HG02588 (cell line): ENCODE measurements around the gene HOXA6.

Experiments
- ATAC-seq: cut with Tn5 transposase; IDR thresholded peaks from one replicate; pipeline ENCODE4 v1.9.1; 2021; ENCODE audit warnings: mild to moderate bottlenecking, moderate library complexity; ENCODE audit not compliant: unreplicated experiment

HOXA6 gene

DNA sequence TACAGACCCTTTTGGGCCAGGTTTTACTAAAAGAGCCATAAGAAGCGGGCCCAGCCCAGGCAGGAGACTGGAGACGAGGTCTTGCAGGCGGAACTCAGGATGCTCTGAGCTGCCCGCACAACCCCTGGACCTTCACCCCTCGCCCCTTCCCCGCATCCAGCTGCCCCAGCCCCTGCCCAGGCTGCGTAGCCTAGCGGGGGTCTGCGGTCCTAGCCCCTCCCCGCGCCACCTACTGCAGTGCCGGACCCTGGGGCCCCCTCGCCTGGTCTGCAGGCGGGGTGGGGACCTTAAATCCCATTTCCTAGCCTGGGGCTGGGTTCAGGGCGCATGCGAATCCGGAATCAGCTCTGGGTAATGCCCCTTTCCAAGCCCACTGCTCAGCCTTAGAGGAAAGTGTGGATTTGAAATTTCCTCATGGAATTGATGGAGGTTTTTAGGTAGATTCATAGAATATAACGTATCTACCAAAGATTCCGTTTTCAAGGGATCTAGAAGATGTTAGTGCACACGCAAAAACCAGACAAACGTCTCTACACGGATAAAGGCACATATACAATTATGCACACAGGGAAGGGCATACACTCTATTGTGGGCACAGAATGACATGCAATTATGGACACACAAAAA lies 5.4 kb upstream of the HOXA6 start:
- no peak for ATAC-seq

- ATAC-seq: no peak
Measured at GRCh38 chr7:27151931-27152815, 4.6 kb upstream of the HOXA6 start, which contains the start of gene HOXA3. Gene HOXA3, minus strand, starts transcription at chr7:27152583. Its CDS starts 41,943 bp downstream, at chr7:27110640.

DNA sequence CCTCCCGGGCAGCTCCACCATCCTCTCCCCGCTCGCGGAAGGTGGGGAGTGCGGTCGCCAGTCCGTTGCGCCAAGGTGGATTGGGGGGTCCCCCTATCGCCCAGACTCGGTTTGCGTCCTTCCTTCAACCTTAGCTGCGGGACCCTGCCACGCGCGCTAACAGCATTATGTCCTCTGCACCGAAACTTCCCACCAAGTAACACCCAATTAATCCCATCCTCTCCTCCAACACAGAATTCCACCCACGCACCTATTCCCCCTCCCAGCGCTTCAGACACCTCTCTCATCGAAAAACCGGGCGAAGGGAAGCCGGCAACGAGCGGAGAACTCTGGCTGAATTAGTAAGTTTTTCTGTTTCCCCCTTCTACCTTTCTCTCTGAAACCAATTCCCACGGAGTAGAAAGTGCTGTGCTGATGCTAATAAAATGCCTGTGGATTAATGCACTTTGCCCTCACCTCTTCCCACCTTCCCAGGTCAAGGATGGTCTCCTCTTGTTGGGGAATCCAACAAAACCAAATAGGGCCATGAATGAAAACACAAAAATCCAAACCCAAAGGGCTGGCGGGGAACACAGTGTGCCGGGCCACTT lies 3.9 kb upstream of the HOXA6 start:
- no peak for ATAC-seq

DNA sequence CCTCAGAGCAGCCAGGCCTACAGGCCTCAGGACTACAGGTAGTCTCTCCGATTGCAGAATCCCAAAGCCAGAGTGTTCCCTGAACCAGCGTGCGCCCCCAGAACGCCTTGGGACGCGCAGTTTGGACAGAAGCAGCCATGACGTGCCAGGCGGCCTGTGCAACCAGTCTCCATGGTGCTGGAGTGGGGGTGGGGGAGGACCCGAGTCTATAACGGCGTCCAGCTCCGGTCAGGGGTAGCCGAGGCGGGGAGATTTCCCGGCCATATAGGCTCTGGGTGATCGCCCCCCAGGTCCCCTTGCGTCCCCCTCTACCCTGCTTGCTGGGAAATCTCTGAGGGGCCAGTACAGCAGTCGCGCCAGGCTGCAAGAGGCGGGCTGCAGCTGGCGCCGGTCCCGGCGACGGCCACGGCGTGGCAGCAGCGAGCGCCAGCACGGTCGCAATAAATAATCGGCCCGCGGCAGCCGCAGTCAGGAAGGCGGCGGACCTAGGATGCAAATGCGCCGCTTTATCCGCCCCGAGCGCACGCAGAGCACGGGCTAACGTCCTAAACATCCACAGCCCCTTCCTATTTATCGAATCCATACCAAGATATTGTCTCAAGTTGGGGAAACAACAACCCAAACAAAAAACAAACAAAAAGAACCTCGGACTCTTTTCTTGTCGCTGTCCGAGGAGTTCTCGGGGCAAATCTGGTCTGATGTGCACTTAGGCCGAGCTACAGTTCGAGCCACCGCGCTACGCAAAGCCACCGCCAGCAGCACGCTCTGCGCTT lies 3.2 kb upstream of the HOXA6 start:
- peak; percentile 72 for ATAC-seq

DNA sequence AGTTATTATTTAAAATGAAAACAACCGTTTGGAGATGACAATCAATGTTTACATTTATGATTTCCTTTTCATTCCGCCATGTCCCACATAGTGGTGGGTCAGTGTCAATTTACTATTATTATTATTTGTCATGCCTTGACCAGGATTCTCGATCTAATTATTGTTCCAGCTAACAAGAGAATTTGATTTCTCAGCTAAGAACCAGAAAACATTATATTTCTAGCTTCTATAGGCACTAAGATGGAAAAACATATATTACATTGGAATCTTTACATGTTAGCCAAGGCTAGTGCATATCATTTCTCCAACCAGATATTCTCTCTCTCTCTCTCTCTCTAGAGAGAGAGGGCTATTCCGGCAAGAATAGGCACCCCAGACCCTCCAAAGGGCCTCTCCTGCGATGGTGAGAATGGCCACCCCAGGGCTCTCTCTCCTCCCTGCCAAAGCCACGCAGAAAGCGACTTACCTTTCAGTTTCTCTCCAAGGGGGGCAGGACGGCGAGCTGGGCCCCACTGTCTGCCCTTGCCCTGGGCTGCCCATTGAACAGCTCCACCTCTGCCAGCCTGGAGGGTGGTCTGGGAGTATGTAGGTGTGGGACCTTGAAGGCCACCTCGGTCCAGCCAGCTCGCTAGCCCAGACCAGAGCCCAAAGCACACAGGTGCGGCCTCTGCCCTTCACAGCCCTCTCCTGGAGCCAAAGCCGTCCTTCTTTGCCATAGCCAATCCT lies 2.4 kb upstream of the HOXA6 start:
- no peak for ATAC-seq

DNA sequence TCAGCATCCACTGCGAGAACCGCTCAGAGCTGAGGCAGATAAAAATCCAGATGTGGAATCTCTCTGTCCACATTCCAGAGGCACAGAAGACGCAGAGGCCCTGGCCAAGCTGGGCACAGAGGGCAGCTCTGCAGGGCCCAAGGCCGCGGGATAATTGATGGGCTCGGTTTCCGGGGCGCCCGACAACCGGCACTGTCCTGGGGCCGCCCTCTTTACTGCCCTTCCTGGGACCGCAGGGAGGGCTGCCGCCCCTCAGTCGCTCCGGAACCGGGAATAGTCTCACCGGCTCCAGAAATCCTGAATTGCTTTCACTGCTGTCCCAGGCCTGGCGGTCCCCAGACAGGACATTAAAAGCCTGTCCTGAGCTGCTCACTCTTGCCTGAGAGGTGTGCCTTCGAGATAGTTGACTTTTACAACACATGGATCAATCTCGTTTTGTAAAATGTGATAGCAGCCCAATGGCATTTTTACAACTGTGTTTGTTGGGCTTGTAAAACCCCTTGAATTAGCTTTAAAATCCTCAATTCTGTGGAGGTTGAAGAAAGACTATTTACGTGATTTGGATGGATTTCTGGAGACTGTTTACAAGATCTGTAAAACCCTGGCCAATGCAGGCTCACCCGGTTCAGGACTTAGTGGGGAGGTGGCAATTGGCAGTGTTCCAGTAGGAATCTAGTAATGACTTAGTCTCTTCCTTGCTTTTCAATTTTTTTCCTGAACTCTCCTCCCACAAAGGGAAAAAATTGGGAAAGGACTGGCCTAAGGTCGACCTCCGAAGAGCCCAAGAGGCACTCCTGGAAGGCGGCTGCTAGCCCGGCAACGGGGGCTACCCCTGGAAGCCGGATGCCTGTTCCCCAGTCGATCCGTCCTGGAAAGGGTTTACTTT lies 1.4 kb upstream of the HOXA6 start:
- no peak for ATAC-seq

DNA sequence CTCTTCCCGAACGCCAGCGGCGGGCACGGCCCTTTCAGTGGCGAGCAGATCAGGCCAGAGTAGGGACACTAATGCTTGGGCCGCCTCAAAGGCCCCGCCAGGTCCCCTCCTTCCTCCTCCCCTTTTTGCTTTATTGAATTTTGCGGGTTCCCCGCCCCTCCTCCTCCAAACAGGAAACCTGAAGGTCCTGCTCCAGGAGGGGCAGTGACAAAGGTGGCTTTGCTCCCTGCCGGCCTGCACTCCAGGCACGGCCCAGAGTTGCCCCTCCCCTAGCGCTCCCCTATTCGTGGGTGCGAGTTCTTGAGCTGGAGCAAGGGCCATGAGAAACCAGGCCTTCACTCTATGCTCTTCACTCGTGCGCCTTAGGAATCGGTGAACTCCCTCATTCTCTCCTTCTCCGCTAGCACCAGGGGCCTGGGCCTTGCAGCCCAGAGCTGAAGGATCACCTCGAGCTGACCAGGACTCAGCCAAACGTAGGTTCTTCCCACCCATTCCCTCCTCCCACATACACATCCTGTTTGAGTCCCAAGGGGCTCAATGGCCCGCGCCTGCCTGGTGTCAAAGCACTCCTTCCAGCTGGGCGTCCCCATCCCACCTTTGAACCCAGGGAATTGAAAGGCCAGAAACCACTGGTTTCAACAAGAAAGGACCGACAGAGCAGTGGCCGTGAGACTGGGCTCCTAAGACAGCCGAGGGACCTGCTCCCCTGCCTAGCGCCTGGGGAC lies 619 bp upstream of the HOXA6 start:
- ATAC-seq: no peak

- ATAC-seq: no peak
Measured at GRCh38 chr7:27146491-27147198, 929 bp downstream of the HOXA6 start.

- ATAC-seq: no peak
Measured at GRCh38 chr7:27145914-27146412, 1.6 kb downstream of the HOXA6 start.

DNA sequence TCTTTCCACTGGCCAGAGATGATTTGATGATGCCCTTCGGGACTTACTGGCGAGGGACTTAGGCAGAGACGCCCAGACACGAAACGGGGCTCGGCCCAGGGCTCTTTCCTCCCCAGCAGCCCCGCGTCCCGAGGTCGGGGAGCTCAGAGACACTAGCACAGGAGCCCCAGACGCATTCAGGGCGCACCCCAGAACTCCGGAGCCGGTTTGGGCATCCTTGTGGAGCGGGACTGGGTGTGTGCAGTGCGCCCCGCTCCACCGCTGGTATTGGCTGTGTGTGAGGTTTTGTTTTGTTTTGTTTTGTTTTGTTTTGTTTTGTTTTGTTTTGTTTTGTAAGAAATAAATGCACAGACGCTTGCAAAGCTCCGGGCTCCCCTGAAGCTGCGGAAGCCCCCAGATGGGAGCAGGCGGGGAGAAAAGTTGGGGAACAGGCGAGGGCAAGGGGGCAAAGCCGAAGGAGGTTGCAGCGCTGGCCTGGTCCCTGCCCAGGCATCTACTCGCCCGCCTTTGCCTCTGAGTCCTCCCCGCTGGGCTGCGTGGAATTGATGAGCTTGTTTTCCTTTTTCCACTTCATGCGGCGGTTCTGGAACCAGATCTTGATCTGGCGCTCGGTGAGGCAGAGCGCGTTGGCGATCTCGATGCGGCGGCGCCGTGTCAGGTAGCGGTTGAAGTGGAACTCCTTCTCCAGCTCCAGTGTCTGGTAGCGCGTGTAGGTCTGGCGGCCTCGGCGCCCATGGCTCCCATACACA lies 2.2 kb downstream of the HOXA6 start:
- ATAC-seq: no peak

DNA sequence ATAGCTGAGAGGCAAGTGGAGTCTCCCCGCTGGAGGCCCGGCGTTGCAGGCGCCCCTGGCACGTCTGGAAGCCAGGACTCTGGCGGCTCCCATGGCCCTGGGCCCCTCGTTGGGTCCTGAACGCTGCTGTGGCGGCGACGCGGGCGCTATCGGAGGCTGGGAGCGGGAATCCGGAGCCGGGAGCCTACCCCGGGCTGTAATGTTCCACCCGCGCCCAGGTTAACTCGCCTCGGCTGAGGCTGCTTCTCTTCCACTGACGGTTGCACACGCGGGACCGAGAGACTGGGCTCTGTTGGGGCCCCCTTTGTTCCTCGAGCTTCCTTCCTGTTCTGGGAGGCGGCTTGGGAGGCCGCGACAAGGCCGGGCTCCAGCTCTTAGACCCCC lies 2.8 kb downstream of the HOXA6 start:
- no peak for ATAC-seq

DNA sequence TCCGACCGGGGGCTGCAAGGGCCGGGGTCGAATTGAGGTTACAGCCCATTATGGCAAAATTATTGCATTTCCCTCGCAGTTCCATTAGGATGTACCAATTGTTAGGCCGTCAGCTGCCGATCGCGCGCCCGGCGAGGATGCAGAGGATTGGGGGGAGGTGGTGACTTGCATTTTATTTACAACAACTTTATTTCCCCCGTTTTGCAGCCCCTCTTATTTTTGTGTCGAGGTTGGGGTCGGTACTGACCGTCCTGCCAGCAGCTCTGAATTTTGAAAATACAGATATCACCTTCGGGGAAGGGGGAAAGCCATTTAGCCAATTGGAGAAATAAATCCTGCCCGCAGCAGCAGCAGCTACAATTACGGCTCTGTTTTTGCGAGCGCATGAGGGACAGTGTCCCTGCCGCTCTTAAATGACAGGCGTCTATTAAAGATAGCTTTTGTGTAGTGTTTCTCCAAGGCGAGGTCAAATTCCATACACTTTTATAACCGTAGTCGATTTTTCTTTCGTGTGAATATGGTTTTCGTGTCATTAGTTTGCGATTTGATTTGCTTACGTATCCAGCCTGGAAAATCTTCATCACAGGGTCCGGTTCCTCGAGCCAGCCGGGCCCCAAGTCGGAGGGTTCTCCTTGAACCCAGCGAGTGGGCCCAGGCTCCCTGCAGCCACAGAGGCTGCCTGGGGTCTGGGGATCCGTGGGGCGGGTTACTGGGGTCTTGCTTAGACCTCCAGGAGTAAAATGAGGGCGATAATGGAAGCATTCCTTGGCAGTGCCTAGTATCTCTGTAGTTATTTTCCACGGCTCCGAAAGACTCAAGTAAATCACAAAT lies 3.4 kb downstream of the HOXA6 start:
- ATAC-seq: no peak

GRCh38 chr7:27143023-27143949 lies 4.3 kb downstream of the HOXA6 start, which contains the start of gene HOXA5:
Gene HOXA5, minus strand, starts transcription at chr7:27143681. Its CDS starts 74 bp downstream, at chr7:27143607.
- ATAC-seq: no peak

DNA sequence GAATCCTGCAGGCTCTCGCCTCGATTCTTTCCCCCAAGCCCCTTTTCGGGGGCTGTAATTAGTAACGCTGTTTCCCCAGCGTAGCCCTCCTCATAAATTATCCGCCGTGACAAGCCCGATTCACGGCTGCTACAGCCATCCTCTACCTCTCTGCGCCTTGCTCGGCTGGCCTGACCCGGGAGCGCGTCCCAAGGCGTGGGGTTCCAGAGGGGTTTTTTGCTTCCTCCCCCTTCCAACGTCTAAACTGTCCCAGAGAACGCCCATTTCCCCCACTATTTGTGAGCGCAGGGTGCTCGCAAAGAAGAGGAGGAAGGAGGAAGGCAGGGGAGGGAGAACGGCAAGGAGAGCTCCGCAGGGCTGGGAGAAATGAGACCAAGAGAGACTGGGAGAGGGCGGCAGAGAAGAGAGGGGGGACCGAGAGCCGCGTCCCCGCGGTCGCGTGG lies 5.0 kb downstream of the HOXA6 start:
- no peak for ATAC-seq

GRCh38 chr7:27141923-27142579 lies 5.5 kb downstream of the HOXA6 start:
- ATAC-seq: no peak
